Measurements from ENCODE around the gene HNRNPA3.
"Not testable (repeated sequence)": the region's sequence is repeated elsewhere in the genome, so short reads cannot be mapped to it uniquely, and the experiment has no call there.

HNRNPA3 gene

GRCh38 chr2:177245010-177245422, 32.4 kb downstream of the HNRNPA3 start:
- TF ChIP-seq YY1 (IDR thresholded peaks at IDR 0.05; ENCODE audit: insufficient read depth, insufficient read length) = no peak
- TF ChIP-seq SUZ12 (IDR thresholded peaks at IDR 0.05; ENCODE audit: extremely low read depth, insufficient read depth, insufficient read length) = no peak
- TF ChIP-seq ZNF274 (IDR thresholded peaks at IDR 0.05; ENCODE audit: low read depth, low read length) = no peak
- DNase-seq (ENCODE audit: low read depth, low spot score) = peak; percentile 88
- H3K4me1 ChIP-seq (ENCODE audit: insufficient read depth, insufficient read length) = peaks cover 11% of the 10 kb centered on the region
- H3K27me3 ChIP-seq (ENCODE audit: insufficient read depth, insufficient read length) = no peaks in the 10 kb centered on the region
- no peaks in the 10 kb centered on the region for H3K9me3 ChIP-seq (ENCODE audit: insufficient read depth, low read length)
- no peak overlapping the region for H3K4me3 ChIP-seq (ENCODE audit: insufficient read length, low read depth)
- no peak overlapping the region for H3K9ac ChIP-seq (ENCODE audit: insufficient read length, low read depth)
- peaks cover 16% of the 10 kb centered on the region for H3K36me3 ChIP-seq (ENCODE audit: insufficient read depth, insufficient read length, low read length)

GRCh38 chr2:177246000-177246399, 33.4 kb downstream of the HNRNPA3 start:
- TF ChIP-seq SUZ12 (IDR thresholded peaks at IDR 0.05; ENCODE audit: extremely low read depth, insufficient read depth, insufficient read length) (no peak), ZNF274 (IDR thresholded peaks at IDR 0.05; ENCODE audit: low read depth, low read length) (no peak), YY1 (IDR thresholded peaks at IDR 0.05; ENCODE audit: insufficient read depth, insufficient read length) (no peak)
- Histone ChIP-seq H3K4me1 (ENCODE audit: insufficient read depth, insufficient read length) (peaks cover 11% of the 10 kb centered on the region), H3K27me3 (ENCODE audit: insufficient read depth, insufficient read length) (no peaks in the 10 kb centered on the region), H3K36me3 (ENCODE audit: insufficient read depth, insufficient read length, low read length) (peaks cover 11% of the 10 kb centered on the region), H3K9me3 (ENCODE audit: insufficient read depth, low read length) (no peaks in the 10 kb centered on the region), H3K4me3 (ENCODE audit: insufficient read length, low read depth) (no peak overlapping the region), H3K9ac (ENCODE audit: insufficient read length, low read depth) (no peak overlapping the region)
- no peak for DNase-seq (ENCODE audit: low read depth, low spot score)

GRCh38 chr2:177246523-177247030, 34.0 kb downstream of the HNRNPA3 start:
- H3K9ac ChIP-seq (ENCODE audit: insufficient read length, low read depth); H3K9me3 ChIP-seq (ENCODE audit: insufficient read depth, low read length); H3K4me3 ChIP-seq (ENCODE audit: insufficient read length, low read depth); H3K27me3 ChIP-seq (ENCODE audit: insufficient read depth, insufficient read length); DNase-seq (ENCODE audit: low read depth, low spot score): not testable (repeated sequence)
- H3K36me3 ChIP-seq (ENCODE audit: insufficient read depth, insufficient read length, low read length) = peaks cover 13% of the 10 kb centered on the region
- peaks cover 11% of the 10 kb centered on the region for H3K4me1 ChIP-seq (ENCODE audit: insufficient read depth, insufficient read length)

- Histone ChIP-seq H3K27me3 (ENCODE audit: insufficient read depth, insufficient read length) (no peaks in the 10 kb centered on the region), H3K36me3 (ENCODE audit: insufficient read depth, insufficient read length, low read length) (peaks cover 20% of the 10 kb centered on the region), H3K4me1 (ENCODE audit: insufficient read depth, insufficient read length) (peaks cover 11% of the 10 kb centered on the region), H3K4me3 (ENCODE audit: insufficient read length, low read depth) (no peak overlapping the region), H3K9ac (ENCODE audit: insufficient read length, low read depth) (no peak overlapping the region), H3K9me3 (ENCODE audit: insufficient read depth, low read length) (no peaks in the 10 kb centered on the region)
- TF ChIP-seq ZNF274 (IDR thresholded peaks at IDR 0.05; ENCODE audit: low read depth, low read length) (no peak), SUZ12 (IDR thresholded peaks at IDR 0.05; ENCODE audit: extremely low read depth, insufficient read depth, insufficient read length) (no peak), YY1 (IDR thresholded peaks at IDR 0.05; ENCODE audit: insufficient read depth, insufficient read length) (no peak)
- DNase-seq (ENCODE audit: low read depth, low spot score) = no peak
Measured at GRCh38 chr2:177247693-177248262, 35.2 kb downstream of the HNRNPA3 start.

GRCh38 chr2:177249038-177249437, 36.4 kb downstream of the HNRNPA3 start:
- Histone ChIP-seq H3K4me1 (ENCODE audit: insufficient read depth, insufficient read length) (peaks cover 8% of the 10 kb centered on the region), H3K4me3 (ENCODE audit: insufficient read length, low read depth) (no peak overlapping the region), H3K9ac (ENCODE audit: insufficient read length, low read depth) (no peak overlapping the region), H3K9me3 (ENCODE audit: insufficient read depth, low read length) (no peaks in the 10 kb centered on the region), H3K36me3 (ENCODE audit: insufficient read depth, insufficient read length, low read length) (peaks cover 25% of the 10 kb centered on the region), H3K27me3 (ENCODE audit: insufficient read depth, insufficient read length) (no peaks in the 10 kb centered on the region)
- no peak for TF ChIP-seq YY1 (IDR thresholded peaks at IDR 0.05; ENCODE audit: insufficient read depth, insufficient read length)
- no peak for TF ChIP-seq SUZ12 (IDR thresholded peaks at IDR 0.05; ENCODE audit: extremely low read depth, insufficient read depth, insufficient read length)
- no peak for TF ChIP-seq ZNF274 (IDR thresholded peaks at IDR 0.05; ENCODE audit: low read depth, low read length)
- no peak for DNase-seq (ENCODE audit: low read depth, low spot score)

GRCh38 chr2:177250461-177250860, 37.9 kb downstream of the HNRNPA3 start:
- peaks cover 8% of the 10 kb centered on the region for H3K4me1 ChIP-seq (ENCODE audit: insufficient read depth, insufficient read length)
- no peaks in the 10 kb centered on the region for H3K9me3 ChIP-seq (ENCODE audit: insufficient read depth, low read length)
- no peak overlapping the region for H3K9ac ChIP-seq (ENCODE audit: insufficient read length, low read depth)
- no peak overlapping the region for H3K4me3 ChIP-seq (ENCODE audit: insufficient read length, low read depth)
- H3K36me3 ChIP-seq (ENCODE audit: insufficient read depth, insufficient read length, low read length) = peaks cover 29% of the 10 kb centered on the region
- TF ChIP-seq SUZ12 (IDR thresholded peaks at IDR 0.05; ENCODE audit: extremely low read depth, insufficient read depth, insufficient read length) = no peak
- TF ChIP-seq ZNF274 (IDR thresholded peaks at IDR 0.05; ENCODE audit: low read depth, low read length) = no peak
- TF ChIP-seq YY1 (IDR thresholded peaks at IDR 0.05; ENCODE audit: insufficient read depth, insufficient read length) = no peak
- no peak for DNase-seq (ENCODE audit: low read depth, low spot score)
- no peaks in the 10 kb centered on the region for H3K27me3 ChIP-seq (ENCODE audit: insufficient read depth, insufficient read length)

- H3K36me3 ChIP-seq (ENCODE audit: insufficient read depth, insufficient read length, low read length) = peaks cover 29% of the 10 kb centered on the region
- H3K4me1 ChIP-seq (ENCODE audit: insufficient read depth, insufficient read length) = peaks cover 4% of the 10 kb centered on the region
- no peaks in the 10 kb centered on the region for H3K9me3 ChIP-seq (ENCODE audit: insufficient read depth, low read length)
- DNase-seq (ENCODE audit: low read depth, low spot score) = no peak
- H3K4me3 ChIP-seq (ENCODE audit: insufficient read length, low read depth) = no peak overlapping the region
- TF ChIP-seq SUZ12 (IDR thresholded peaks at IDR 0.05; ENCODE audit: extremely low read depth, insufficient read depth, insufficient read length) = no peak
- H3K9ac ChIP-seq (ENCODE audit: insufficient read length, low read depth) = no peak overlapping the region
- no peaks in the 10 kb centered on the region for H3K27me3 ChIP-seq (ENCODE audit: insufficient read depth, insufficient read length)
Measured at GRCh38 chr2:177251165-177251542, 38.6 kb downstream of the HNRNPA3 start.
